Fibroblast of skin of right biceps (primary cell): ENCODE measurements around the gene VPS41.
"Not testable (repeated sequence)": the region's sequence is repeated elsewhere in the genome, so short reads cannot be mapped to it uniquely, and the experiment has no call there.

Source experiments
- DNase-seq: peaks from one replicate; pipeline ENCODE4 v3.0.0-alpha.2; 2013

VPS41 gene

DNA sequence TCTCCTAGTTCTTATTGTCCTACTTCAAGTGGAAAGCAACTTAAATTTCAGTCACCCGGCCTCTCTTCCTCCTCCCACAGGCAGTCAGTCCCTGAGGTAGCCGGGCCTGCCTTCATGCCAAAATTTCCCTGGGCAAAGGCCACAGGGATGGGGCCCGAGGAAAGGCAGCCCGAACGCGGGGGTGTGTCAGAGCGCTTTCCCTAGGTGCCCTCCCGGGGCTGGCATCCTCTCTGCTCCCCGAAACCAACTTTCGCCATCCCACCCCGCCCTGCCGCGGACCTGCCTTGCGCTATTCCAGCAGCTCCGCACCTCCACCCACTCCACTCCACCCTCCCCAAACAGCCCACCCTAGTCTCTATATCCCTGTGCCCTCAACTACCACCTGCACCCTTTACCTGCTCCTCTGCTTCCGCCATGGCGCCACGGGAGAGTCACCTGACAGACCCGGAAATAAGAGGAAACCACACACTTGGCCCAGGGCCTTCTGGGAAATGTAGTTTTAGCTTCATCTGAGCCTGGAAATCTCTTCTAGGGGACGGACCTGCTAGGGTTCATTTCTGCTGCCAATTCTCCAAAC is at the start of gene VPS41:
TSS of gene VPS41 (minus strand) at position 433 of the 577 bp plus-strand sequence. CDS start at position 416, 17 bp downstream.
- peak; percentile 70 for DNase-seq

DNA sequence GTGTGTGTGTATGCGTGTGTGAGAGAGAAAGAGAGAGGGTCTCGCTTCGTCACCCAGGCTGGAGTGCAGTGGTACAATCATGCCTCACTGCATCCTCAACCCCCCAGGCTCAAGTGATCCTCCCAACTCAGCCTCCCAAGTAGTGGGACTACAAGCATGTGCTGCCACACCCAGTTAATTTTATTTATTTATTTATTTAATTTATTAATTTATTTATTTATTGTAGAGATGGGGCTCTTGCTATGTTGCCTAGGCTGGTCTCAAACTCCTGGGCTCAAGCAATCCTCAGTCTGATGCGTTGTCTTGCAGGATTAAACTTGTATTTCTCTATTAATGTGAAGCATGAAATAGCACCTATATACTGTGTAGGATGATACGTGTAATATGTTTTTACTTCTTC is 46.9 kb upstream of the VPS41 start:
- DNase-seq, result no peak

GRCh38 chr7:38953971-38954370 is 45.0 kb upstream of the VPS41 start:
- no peak for DNase-seq

DNA sequence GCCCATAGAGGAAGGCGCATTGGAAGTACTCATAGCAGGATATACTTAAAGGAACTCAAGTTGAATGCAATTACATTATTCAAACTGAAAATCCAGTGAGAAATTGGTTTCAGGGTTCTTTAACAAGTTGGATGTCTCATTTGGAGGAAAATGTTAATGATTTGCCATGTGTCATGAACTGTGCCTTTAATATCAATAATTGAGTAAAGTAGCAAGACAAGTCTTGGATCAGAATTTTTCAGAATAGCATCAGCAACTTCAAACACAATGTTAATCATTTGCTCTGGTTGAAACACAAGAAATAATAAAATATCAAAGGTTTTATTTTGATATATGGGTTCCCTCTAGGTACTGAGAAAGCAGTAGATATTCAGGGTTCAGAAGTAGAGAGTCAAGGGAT is 44.2 kb upstream of the VPS41 start:
- no peak for DNase-seq

GRCh38 chr7:38951213-38951612 is 42.2 kb upstream of the VPS41 start:
- DNase-seq, result no peak

DNA sequence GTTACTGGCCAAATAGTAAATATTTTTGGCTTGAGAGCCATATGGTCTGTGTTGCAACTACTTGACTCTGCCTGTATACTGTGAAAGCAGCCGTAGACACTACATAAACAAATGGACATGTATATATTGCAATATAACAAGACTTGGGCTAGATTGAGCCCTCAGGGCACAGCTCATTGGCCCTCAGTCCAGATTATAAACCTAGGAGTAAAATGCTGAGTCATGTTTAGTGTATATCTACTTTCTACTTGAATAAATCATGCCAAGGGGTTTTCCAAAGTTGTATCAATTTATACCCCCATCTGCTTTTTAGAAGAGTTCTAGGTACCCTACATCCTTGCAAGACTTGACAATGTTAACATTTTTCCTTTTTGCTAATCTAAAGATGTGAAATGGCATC is 41.3 kb upstream of the VPS41 start:
- no peak for DNase-seq

DNA sequence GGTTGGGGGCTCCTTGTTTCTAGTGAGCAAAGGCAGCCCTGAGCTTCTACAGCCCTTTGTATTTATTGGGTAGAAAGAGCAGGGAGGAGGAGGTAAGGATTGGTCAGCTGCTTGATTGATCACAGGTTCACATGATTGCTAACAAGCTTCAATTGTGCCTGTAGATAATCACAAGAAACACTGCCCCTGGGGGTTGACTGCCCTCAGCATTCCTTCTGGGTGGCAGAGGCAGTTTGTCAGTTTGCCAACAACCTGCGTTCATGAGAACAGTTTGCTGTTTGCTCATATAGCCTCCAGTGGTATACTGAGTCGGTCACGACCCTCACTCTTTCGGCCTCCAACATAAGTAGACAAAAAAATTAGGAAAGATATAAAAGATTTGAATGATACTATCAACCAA is 38.5 kb upstream of the VPS41 start:
- not testable (repeated sequence) for DNase-seq

- no peak for DNase-seq
These were observed 33.5 kb upstream of the VPS41 start for GRCh38 chr7:38942431-38943051.

DNA sequence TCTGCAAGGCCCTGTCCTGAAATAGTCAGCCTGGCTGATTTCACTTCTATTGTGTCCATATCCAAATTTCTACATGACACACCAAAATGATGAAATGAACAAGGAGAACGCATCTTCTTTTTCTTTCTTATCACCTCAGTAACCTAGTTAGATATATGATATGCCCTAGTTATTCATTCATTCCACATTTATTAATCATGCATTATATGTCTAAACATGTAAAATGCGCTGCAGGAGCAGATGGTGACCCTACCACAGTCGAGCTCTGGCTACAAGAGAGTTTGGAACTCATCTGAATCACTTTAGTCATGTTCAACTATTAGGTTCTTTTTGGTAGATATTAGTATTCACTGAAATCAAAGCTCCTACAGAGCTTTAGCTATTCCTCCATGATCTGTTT is 31.8 kb upstream of the VPS41 start:
- DNase-seq, result no peak

DNA sequence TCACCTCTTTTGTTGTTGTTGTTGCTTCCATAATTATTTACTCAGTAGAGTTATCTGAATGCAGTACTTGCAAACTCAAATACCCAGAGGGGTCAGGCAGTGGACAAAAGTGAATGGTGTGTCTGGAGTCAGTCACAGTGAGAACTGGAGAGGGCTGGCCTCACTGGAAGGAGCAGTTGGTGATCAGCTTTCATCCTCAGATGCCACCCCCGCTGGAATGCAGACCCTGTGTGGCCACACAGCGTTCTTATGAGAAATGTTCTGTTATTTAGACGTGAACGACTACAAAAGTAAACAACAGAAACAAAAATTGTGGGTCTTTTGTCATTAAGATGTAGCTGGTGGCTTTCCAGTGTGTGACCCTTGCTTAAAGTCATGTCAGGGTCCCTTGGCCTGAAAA is 29.6 kb upstream of the VPS41 start:
- DNase-seq, result no peak

DNA sequence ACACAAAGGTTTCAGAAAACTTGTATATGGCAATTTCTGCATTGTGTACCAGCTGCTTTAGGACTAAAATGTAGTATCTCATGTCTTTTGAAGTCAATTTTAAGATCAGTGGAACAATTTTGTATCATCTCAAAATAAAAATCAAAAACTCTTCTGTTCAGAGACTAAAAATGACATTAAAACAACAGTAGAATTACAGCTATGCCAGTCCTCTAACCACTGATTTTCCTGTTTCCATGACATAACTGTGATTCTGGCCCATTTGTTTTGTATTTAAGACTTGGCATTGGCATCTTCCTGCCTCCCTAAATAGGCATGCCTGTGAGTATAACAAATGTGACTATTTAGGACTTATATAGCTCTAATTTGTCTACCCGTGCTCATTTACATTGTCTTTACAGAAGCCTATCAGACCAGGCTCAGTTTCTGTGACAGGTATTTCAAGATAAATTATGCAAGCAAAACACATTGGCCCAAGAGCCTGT is 29.1 kb upstream of the VPS41 start:
- DNase-seq, result no peak

DNA sequence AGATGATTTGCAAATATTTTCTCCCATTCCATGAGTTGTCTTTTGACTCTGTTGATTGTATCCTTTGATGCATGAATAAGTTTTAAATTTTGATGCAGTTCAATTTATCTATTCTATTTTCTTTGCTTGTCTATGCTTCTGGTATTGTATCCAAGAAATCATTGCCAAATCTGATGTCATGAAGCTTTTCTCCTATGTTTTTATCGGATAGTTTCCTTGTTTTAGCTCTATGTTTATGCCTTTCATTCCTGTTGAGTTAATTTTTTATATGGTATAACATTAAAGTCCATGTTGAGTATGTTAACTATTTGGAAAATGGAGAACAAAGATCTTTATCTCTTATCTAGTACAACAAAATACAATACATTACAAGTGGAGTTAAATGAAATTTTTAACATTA is 27.6 kb upstream of the VPS41 start:
- DNase-seq, result no peak

DNA sequence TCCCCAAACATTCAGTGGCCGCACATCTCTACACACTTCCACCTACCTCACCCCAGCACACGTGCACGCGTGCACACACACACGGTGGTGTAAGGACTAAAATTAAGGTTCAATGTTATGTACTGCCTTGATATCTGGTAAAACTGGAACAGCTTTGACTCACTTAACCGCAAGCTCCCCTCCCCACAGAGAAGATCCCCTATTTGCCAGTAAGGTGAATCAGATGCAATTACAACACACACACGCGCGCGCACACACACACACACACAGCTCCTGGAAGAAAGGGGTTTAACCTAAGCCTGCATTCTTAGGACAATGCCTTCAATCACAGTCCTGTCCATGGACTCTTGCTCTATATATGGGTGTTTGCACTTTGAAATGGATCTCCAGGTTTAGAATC is 25.5 kb upstream of the VPS41 start:
- DNase-seq, result peak; percentile 19

DNA sequence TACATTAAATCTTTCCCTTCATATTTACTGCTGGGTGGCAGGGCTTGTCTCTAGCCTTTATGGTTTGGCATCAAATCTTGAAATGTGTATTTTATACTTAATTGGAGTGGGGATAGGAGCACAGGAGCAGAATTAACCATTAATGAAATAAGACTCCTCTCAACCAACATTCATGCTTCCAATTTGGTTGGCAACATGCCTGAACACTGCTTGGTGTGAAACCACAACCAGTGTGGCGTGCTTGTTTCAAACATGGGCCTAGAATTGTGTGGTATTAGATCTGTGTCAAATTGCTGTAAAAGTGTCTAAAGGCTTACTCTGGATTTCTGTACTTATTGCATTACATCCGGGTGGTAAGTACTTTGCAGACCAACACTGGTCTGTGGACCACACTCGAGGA is 25.1 kb upstream of the VPS41 start:
- DNase-seq, result peak; percentile 27

DNA sequence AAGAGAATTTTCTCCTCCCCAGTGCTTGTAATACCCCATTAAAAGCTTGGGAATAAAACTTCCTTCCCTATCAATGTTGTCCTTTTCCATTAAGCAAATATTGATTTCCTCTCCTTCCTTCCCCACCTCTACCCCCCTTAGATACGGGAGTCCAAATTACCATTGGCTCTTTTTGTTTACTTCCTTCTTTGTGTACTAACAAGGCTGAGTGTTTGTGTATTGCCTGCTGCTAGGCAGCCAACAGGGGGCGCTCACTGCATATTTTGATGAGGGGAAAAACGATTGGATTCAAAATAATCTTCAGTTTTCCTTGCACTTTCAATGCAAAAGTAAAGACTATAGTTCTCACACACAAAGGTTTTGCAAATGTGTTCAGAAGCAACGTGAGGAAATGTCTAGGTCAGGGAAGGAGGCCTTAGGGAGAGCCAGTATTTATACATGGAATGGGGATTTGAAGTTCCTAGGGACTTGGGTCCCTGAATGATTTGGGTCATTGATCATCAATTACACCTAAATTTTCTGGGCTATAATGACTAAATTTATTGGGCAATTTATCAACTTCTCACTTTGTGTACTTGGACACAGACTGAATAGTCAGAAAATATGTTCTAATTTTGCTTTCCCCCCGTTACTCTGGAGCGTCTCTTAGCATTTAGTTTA is 23.6 kb upstream of the VPS41 start:
- DNase-seq, result peak; percentile 47

DNA sequence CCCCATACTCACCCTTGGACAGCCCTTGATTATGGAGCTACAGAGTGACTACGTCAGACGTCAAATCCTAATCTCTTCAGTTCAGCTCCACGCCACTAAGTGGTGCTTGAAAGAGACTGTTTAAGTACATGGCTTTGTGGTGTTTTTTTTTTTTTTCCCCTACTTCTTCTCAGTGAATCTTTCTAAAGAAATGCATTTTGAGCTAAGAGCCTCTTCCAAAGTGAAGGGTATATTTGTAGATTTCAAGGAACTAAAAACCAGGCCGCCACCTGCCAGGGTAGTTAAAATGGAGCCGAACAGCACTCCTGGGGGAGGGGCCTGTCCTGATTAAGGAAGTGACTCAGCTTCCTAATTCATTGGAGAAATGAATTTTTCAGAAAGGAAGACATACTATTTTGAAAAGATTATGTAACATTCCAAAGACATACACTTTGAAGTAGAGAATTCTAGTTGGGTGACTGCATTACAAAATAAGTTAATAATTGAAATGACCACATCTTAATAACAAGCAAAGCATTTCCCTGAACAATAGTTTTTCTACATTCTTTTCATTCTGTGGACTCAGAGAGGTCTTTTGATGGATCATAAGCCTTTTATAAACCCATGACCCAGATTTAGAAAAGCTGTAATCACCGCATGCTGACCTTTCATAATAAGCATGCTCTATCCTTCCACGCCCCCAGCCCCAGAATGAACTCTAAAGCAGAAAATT is 20.6 kb upstream of the VPS41 start:
- DNase-seq, result peak; percentile 36

DNA sequence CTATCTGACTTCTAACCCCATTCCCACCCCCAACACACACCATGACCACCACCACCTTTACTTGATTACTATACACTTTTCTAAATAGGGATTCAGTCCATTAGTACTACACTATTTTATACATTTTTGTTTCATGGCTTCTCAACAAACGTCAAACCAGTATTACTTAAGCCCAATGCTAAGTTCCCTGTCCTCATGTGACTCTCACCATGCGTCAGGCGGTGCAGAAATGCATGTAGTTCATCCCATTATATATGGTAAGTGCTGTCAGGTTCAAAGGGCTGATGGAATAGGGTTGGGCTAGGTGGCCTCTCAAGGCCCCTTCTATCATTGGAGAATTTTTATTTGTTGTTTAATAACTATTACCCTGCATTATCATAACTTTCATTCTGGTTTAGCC is 19.5 kb upstream of the VPS41 start:
- no peak for DNase-seq

DNA sequence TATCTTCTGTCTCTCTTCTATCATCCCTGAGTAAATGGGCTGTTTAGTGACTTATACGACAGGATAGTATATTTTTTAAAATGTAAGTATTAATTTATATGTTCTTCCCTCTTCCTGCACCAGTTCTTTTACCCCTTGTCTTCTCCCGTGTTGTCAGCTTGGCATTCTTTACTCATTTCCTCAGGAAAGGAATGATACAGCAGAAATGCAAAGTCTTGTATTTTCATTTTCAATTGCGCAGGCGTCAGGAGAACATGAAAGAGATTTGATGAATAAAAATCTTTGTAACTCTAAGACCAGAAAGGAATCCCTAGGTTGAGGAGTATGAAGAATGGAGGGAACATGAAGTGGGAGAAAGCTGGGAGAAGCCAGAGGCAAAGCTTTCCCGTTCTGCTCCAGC is 18.8 kb upstream of the VPS41 start:
- no peak for DNase-seq

- no peak for DNase-seq
These were observed 11.7 kb upstream of the VPS41 start for GRCh38 chr7:38920731-38921130.

DNA sequence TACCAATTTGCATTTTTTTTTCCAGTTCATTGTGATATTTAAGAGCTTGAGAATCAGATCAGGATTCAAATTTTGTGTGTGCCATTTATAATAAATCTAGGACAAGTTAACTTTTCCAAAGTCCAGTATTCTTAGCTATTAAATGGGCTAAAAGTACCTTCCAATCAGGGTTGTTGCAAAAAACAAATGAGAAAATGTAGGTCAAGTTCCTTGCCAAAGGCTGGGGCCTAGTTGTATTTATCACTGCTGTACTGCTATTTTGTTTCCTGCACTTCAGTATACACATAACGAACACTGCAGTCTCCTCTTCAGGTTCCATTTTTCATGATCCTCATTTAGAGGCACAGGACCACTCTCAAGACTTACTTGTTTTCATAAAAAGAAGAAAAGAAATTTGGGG is 7.4 kb upstream of the VPS41 start:
- DNase-seq, result no peak

- DNase-seq, result no peak
These were observed 879 bp upstream of the VPS41 start for GRCh38 chr7:38909870-38910269.

DNA sequence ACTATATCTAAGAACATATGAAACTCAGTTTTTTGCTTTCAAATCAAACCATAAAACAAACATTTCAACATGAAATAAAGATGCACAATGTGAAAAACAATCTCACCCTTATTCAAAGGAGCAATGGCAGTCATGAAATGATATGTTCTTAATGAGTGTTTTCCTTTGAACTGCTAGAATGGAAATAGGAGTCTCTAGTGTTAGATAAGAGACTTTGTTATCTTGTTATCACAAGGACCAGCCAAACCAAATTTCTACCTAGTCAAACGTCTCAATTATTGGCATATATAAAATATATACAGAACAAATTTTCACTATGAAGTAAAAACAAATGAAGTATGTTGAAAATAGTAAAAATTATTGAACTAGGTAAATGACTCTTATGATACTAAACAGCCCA is 1.2 kb downstream of the VPS41 start:
- no peak for DNase-seq

DNA sequence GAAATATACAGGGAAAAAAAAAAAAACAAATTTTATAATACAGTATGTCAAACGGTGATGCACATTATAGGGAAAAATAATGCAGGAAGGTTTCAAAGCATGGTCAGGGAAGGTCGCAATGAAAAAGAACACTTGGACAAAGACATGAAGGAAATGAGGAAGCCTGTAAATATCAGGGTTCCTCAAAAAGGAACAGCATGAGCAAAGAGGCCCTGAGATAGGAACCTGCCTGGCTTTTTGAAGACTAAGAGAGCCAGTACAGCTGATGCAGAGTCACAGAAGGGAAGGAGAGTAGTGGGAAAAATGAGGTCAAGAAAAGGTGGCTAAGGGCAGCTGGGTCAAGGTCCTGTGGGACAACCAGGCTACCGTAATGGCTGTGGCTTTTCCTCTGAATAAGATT is 1.9 kb downstream of the VPS41 start:
- no peak for DNase-seq
